Measurements from ENCODE around the gene SFPQ. TPM values are rescaled to one million over a fixed set of nuclear protein-coding genes. Genes with fewer than 3 reads are reported as not detected.
"Not testable (repeated sequence)": the region's sequence is repeated elsewhere in the genome, so short reads cannot be mapped to it uniquely, and the experiment has no call there.

SFPQ gene
- total and polyA plus RNA-seq, 12 donors = 80.0 to 224 (median 95.2) TPM

DNA sequence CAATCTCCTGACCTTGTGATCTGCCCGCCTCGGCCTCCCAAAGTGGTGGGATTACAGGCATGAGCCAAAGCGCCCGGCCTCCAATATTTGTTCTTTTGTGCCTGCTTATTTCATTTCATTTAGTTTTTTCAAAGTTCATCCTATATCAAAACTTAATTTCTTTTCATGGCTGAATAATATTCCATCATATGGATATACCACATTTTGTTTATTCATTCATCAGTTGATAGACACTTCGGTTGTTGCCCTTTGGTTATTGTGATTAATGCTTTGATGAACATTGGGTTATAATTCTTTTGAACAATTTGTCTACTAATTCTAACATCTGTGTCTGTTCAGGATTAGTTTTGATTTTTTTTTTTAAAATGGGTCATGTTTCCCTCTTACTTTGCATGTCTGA lies 41.7 kb downstream of the SFPQ start:
- TF ChIP-seq, protein P1, sequence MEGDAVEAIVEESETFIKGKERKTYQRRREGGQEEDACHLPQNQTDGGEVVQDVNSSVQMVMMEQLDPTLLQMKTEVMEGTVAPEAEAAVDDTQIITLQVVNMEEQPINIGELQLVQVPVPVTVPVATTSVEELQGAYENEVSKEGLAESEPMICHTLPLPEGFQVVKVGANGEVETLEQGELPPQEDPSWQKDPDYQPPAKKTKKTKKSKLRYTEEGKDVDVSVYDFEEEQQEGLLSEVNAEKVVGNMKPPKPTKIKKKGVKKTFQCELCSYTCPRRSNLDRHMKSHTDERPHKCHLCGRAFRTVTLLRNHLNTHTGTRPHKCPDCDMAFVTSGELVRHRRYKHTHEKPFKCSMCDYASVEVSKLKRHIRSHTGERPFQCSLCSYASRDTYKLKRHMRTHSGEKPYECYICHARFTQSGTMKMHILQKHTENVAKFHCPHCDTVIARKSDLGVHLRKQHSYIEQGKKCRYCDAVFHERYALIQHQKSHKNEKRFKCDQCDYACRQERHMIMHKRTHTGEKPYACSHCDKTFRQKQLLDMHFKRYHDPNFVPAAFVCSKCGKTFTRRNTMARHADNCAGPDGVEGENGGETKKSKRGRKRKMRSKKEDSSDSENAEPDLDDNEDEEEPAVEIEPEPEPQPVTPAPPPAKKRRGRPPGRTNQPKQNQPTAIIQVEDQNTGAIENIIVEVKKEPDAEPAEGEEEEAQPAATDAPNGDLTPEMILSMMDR (IDR thresholded peaks at IDR 0.05) = no peak
- 97 to 98% methylated on average over 5 of the region's 5 CpGs for WGBS, 2 donors
- Histone ChIP-seq H3K4me1 (no peaks in the 10 kb centered on the region), H3K4me3 (no peak overlapping the region), H3K36me3 (no peaks in the 10 kb centered on the region), H3K9me3 (peaks cover 0 to 7% (median 0%) of the 10 kb centered on the region in 11 donors), H3K27me3 (peaks cover 0 to 5% (median 0%) of the 10 kb centered on the region in 7 donors), H3K27ac (no peak overlapping the region)
- intact Hi-C loops (cut with DNase I) = no loop called here
- ATAC-seq = no peak
- DNase-seq = no peak

DNA sequence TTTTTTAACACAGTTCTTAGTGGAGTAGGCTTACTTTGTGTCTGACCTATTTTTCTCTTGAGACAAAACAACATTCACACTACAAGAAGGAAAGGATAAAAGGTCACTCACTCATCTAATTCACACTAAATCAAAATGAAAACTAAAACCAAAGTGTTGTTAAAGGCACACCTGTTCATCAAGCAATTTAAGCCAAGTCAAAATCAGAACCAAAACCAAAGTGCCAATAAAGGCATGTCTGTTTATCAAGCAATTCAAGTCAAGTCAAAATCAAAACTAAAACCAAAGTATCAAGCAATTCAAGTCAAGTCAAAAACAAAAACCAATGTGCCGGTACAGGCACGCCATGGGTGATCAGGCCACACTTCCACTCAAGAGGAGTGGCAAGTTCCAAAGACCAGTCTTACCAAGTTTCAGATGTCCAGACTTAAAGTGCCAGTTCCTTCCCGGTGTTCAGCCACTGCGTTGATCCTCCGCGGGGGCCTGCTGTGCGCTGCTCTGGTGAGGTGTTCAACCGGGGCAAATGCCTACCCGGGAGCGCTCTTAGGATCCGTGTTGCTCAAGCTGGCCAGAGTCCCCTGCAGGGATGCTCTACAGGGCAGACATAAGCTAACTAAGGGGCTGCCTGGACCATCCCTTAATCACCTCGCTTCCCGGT lies 46.9 kb downstream of the SFPQ start:
- ATAC-seq; H3K4me1 ChIP-seq; H3K36me3 ChIP-seq; H3K27ac ChIP-seq; DNase-seq; intact Hi-C loops (cut with DNase I); H3K27me3 ChIP-seq; H3K9me3 ChIP-seq: not testable (repeated sequence)
- 63 to 77% methylated on average over 13 of the region's 13 CpGs for whole genome bisulfite sequencing, 2 donors
- H3K4me3 ChIP-seq = peak overlapping the region in 2 of 10 donors; percentile 12 to 15

DNA sequence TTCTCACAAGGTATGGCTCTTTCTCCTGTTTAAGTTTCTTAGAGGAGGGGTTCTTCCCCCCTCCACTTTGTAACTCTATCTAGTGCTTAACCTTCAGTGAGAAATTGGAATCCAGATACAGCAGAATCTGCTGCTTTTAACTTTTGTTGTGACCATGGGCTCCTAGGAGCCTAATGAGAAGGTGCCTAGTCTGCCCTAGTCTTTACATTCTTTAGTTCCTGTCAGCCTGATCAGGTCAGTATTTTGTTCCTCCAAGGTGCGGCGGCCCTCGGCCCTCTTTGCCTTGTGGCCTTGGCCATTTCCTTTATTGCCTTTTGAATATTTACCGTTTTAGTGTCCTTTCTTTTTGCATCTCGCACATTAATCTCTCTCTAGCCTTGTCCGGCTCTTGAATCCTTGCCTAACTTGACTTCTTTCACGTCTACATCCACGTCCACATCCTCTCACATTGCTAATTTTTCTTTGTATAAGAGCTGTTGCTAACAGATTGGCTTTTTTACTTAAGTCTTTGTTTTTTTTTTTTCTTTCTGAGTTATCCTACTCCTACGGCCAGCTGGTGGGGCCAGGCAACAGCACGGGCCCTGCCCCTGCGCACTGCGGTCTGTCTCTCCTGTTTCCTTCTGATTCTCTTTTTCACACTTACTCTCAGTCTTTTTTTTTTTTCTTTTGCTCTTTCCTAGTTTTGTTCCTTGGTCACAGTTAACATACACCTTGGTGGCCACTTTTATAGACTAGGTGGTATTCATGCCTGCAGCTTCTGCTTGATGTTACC lies 49.0 kb downstream of the SFPQ start:
- TF ChIP-seq, protein P1 (IDR thresholded peaks at IDR 0.05) = no peak
- DNase-seq (no peak), ATAC-seq (no peak)
- WGBS, 2 donors = 81% methylated on average over 12 of the region's 12 CpGs
- Histone ChIP-seq H3K4me1 (no peaks in the 10 kb centered on the region), H3K4me3 (no peak overlapping the region), H3K36me3 (no peaks in the 10 kb centered on the region), H3K27ac (no peak overlapping the region), H3K9me3 (no peaks in the 10 kb centered on the region), H3K27me3 (no peaks in the 10 kb centered on the region)
- intact Hi-C loops (cut with DNase I) = no loop called here

DNA sequence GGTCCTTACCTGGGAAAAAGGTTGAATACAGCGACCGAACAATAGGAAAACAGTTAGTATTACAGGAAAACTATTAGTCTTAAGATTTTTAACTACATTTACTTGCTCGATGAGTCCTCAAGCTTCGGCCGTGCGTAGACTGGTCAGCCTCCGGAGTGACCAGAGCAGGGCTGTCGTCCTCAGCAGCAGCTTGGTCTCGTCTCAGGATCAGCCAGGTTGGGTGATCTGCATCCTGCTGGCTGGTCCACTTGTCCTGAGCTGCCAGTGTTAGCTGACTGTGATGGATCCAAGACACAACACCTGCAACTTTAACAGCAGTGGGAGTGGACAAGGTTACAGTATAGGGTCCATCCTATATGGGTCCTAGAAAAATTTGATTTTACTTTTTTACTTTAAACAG lies 50.2 kb downstream of the SFPQ start:
- H3K4me3 ChIP-seq; intact Hi-C loops (cut with DNase I); H3K27me3 ChIP-seq; ATAC-seq; H3K27ac ChIP-seq; DNase-seq; H3K36me3 ChIP-seq; H3K4me1 ChIP-seq; H3K9me3 ChIP-seq: not testable (repeated sequence)
- 88% methylated on average over 9 of the region's 9 CpGs for WGBS, 2 donors

DNA sequence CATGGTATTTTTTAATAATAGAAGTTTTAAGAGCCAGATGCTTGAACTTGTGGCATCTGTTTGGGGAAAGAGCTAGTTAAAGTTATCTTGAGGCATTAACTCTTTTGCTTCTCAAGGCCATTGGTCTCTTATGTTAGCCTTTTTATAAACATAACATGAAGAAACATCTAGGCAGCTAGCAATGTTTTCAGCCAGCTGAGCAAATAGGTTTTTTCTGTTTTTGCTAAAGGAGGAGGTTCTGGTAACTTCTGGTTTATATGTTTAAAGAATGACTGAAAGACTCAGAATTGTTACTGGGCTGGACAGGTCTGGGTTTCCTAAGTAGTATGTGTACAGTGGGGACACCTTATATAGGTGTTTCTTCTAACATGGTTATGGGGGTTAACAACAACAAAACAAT lies 50.7 kb downstream of the SFPQ start:
- H3K36me3 ChIP-seq; H3K9me3 ChIP-seq; H3K4me1 ChIP-seq; H3K27ac ChIP-seq; H3K4me3 ChIP-seq; H3K27me3 ChIP-seq; ATAC-seq; DNase-seq; intact Hi-C loops (cut with DNase I): not testable (repeated sequence)

DNA sequence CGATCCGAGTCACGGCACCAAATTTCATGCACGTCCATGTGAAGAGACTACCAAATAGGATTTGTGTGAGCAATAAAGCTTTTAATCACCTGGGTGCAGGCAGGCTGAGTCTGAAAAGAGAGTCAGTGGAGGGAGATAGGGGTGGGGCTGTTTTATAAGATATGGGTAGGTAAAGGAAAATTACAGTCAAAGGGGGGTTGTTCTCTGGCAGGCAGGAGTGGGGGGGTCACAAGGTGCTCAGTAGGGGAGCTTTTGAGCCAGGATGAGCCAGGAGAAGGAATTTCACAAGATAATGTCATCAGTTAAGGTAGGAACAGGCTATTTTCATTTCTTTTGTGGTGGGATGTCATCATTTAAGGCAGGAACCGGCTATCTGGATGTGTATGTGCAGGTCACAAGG lies 55.4 kb downstream of the SFPQ start:
- ATAC-seq; H3K36me3 ChIP-seq; H3K4me1 ChIP-seq; H3K27me3 ChIP-seq; DNase-seq; H3K27ac ChIP-seq; H3K9me3 ChIP-seq; H3K4me3 ChIP-seq; intact Hi-C loops (cut with DNase I): not testable (repeated sequence)
- 81 to 89% methylated on average over 5 of the region's 5 CpGs for WGBS, 2 donors

Measured in heart right ventricle (tissue), 16 donors.